VCaP (cell line): Measurements from ENCODE around the gene GLUL.

Experiments used
- H3K27ac ChIP-seq: fragments of 450-650 bp; 2 replicates; pipeline ENCODE4 v1.5.1; 2017
- TF ChIP-seq, protein P1 (sequence below): fragments of 450-650 bp; conservative IDR thresholded peaks from 2 replicates; pipeline ENCODE4 v1.5.1; 2017; ENCODE audit warnings: mild to moderate bottlenecking, moderate library complexity

Gene GLUL

DNA sequence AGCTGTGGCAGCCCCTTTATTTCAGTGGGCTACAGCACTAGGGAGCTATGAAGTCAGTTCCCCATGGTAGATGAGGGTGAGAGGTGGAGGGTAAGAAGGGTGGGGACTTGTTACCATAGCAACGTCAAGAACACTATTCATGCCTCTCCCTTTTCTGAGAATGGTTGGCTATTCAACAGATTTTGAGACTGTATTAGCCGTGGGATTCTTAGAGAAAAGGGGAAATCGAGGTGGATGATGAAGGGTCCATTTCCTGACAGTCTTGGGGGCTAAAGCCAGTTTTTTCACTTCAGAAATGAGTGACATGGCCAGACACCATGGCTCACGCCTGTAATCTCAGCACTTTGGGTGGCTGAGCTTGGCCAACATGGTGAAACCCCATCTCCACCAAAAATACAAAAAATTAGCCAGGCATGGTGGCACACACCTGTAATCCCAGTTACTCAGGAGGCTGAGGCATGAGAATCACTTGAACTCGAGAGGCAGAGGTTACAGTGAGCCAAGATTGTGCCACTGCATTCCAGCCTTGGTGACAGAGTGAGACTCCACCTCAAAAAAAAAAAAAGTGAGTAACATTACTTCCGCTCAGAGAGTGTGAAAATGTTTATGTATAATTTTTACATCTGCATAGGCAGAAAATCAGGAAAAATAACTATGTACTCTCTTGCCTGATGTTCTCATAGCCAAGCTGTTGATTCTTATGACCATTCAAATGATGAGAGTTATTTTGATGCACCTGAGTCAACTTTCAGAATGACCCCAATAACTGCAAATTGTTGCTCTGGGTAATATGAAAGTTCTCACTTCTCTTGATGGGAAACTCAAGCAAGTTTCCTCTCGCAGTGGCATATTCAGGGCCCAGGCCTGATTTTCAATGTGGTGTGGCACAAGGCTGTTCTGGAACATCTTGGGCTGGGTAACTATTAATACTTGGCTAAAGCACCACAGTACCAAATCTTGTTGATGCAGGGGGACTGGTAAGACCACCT is 35.1 kb upstream of the GLUL start:
- H3K27ac ChIP-seq = no peak overlapping the region

DNA sequence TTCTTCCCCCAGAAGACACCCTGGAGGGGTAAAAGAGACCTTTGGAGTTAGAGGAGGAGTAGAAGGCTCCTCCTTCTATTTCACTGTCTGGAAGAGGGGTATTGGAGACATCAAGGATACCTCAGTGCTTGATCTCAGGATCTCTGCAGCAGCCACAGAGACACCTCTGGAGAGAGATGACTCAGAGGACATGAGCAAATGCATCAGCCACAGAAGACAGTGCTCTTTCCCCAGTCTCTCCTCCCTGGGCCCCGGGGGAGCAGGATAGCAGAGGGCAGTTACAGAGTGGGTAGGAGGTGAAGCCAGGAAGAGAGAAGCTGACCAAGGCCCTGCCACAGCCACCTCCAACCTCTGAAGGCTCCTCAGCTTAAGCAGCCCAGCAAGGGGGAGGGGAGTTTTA is 24.2 kb upstream of the GLUL start:
- H3K27ac ChIP-seq = no peak overlapping the region
- TF ChIP-seq, protein P1, sequence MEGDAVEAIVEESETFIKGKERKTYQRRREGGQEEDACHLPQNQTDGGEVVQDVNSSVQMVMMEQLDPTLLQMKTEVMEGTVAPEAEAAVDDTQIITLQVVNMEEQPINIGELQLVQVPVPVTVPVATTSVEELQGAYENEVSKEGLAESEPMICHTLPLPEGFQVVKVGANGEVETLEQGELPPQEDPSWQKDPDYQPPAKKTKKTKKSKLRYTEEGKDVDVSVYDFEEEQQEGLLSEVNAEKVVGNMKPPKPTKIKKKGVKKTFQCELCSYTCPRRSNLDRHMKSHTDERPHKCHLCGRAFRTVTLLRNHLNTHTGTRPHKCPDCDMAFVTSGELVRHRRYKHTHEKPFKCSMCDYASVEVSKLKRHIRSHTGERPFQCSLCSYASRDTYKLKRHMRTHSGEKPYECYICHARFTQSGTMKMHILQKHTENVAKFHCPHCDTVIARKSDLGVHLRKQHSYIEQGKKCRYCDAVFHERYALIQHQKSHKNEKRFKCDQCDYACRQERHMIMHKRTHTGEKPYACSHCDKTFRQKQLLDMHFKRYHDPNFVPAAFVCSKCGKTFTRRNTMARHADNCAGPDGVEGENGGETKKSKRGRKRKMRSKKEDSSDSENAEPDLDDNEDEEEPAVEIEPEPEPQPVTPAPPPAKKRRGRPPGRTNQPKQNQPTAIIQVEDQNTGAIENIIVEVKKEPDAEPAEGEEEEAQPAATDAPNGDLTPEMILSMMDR = no peak

More for the DNA sequence above, 35.1 kb upstream of the GLUL start:
- TF ChIP-seq, protein P1 = no peak

DNA sequence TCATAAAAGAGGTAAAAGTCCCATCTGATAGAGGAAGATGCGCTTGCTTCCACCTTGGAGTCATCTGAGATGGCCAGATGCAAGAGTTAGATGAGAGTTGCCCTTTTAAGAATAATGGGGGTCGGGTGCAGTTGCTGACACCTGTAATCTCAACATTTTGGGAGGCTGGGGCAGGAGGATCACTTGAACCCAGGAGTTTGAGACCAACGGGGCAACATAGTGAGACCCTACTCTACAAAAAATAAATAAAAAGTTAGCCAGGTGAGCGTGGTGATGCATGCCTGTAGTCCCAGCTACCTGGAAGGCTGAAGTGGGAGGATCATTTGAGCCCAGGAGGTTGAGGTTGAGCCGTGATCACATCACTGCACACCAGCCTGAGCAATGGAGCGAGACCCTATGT is 22.4 kb upstream of the GLUL start:
- TF ChIP-seq, protein P1 = no peak
- H3K27ac ChIP-seq = no peak overlapping the region

DNA sequence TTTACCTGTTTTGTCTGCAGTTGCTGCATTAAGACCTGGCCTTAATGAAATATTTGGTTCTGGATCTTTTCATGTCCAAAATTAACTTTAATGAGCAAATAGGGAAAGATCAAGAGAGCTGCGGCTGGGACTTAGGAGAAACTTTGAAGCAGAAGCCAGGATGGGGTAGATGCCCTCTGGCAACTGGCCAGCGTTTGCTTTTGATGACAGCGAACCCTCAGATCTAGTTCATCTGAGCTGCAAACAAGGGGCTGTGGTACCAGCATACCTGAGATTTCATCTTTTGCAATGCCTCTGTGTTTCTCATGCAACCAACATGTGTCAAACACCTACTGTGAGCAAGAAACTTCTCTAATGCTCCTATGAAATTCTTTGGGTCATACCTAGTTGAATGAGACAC is 21.9 kb upstream of the GLUL start:
- no peak overlapping the region for H3K27ac ChIP-seq
- TF ChIP-seq, protein P1 = no peak

DNA sequence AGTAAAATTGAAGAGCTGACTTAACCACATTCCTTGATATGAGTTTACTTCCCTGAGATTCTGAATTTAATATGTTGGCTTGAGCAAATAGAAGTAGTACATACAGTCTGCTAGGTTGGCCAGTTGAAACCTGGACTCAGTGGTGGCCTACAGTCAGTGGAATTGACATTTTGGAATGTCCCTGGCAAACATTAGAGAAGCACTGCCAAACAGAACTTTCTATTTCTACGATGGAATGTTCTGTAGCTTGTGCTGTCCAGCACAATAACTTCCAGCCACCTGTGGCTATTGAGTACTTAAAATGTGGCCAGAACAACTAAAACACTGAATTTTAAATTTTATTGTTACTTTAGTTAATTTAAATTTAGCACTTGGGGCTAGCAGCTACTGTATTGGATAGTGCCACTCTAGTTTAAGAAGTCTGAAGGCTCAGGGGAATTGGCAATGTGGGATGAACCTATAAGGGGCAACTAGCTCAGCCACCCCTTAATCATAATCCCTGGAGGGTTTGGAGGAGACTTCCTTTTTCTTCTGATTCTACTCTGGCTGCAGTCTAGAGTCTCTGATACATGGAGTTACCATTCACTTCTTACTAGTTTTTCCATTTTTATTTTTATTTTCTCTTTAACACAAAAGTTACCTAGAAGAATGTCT is 19.2 kb upstream of the GLUL start:
- TF ChIP-seq, protein P1 = no peak
- peak overlapping the region; percentile 14; the same call in 1 of the 2 replicates for H3K27ac ChIP-seq

DNA sequence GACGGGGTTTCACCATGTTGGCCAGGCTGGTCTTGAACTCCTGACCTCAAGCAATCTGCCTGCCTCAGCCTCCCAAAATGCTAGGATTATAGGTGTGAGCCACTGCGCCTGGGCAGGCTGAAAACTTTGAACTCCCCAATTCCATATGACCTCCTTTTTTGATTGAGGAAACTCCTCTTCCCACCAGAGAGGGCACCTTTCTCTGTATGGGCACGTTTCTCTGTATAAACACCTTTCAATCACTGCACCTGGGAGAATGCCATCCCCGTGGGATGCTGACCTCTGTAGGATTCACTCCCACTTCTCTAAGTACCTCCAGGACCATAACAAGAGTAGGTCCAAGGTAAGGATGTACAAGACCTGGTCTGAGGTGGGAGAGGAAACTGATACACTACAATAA is 18.5 kb upstream of the GLUL start:
- TF ChIP-seq, protein P1 = no peak
- peak overlapping the region; percentile 14; the same call in 1 of the 2 replicates for H3K27ac ChIP-seq

DNA sequence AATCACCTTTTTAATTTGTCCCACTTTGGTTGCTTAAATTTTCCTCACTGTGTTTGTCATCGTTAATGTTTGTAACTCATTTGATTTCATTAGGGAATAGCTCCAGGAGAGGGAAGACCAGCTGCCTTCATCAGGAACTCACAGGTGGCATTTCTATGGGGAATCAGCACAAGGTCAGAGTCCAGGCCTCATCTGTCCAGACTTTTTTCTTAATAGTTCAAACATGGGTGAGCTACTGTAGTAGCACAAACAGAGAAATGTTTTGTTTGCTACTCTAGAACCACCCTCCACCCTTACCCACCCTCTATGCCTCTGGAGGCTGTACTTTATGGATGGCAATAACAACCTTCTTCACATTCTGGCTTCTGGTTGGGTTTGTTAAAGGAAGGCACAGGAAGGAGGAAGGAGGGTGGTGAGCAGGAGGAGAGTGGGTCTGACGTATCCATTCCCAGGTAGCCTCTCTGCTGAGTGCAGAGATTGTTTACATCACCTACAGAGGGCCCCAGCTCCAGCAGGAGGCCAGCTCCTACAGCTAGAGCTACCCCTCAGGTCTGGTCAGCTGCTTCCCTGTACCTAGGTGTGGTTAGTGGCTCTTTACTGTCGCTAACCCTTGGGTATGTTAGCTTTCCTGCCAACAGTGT is 17.0 kb upstream of the GLUL start:
- TF ChIP-seq, protein P1 = no peak
- no peak overlapping the region for H3K27ac ChIP-seq
